HG03521 (cell line): ENCODE measurements around the gene CCDC77.

Experiments used
- ATAC-seq: cut with Tn5 transposase; IDR thresholded peaks from one replicate; pipeline ENCODE4 v1.9.1; 2021; ENCODE audit warnings: mild to moderate bottlenecking, moderate library complexity; ENCODE audit not compliant: unreplicated experiment

CCDC77 gene

DNA sequence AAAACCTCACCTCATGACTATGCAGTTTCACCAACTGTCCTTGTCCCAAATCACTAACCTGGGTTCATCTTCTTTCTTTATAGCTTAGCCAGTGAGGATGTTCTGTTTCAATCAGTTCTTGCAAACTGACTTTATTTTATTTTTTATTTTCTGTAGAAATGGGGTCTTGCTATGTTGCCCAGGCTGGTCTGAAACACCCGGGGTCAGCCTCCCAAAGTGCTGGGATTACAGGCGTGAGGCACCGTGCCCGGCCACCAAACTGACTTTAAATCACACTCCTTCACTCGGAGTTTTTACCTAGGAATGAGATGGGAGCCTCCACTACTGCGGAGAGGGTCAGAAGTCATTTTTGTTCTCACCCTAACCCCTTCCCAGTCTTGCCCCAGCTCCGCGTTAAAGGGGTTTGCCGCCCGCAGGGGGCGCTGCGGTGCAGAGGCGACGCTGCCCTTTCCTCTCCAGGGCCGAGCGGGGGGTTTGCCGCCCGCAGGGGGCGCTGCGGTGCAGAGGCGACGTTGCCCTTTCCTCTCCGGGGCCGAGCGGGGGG is 51.3 kb downstream of the CCDC77 start:
- ATAC-seq: no peak

DNA sequence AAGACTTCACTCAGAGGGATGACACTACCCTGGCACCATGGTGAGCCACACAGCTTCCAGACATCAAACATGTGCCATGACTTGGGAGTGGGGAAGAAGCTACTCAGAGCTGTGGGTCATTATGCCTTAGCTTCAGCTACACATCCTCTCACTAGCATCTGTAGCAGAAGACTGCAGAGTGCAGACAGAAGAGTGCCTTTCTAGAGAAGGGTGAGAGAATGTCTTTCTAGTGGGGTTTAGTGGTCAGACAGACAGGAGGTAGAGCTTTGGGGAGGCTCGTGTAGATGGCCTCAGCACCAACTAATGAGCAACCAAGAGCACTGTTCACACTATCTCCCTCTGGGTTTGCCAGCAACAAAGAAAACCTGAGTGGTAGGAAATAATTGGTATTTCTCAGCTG is 53.4 kb downstream of the CCDC77 start:
- ATAC-seq: no peak

DNA sequence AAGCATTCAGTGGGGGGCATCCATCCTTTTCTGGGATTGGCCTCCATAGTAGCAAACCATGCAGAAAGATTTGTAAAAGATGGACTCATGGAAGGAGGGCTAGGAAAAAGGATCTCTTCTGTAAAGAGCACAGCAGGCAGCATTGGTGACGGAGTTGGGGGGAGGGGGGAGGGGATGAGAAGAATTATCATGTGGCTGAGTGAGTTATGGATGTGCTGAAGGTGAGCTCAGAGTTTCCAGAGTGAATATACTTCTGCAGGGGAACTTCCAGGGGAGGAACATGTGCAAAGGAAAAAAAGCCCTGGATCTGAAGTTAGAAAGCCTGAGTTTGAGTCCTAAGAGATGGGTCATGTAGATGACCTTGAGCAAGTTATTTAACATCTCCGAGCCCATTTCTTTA is 54.4 kb downstream of the CCDC77 start:
- ATAC-seq: no peak

DNA sequence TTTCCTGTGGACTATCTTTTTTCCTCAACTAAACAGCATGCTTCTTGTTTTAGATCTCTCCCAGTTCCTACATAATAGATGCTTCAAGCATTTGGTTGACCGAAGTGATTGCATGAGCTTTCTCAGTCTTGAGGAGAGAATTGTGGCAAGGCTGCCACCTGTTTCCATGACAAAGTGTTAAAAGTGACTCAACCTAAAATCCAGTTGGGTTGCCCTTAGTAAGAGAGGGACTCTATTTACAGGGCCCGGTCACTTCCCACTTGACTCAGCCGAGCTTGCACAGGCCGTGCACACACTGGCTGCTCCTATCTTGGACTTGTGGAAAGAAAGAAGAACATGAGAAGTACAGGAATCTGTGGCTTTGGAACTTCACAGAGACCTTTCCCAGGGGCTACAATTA is 56.2 kb downstream of the CCDC77 start:
- ATAC-seq: no peak

DNA sequence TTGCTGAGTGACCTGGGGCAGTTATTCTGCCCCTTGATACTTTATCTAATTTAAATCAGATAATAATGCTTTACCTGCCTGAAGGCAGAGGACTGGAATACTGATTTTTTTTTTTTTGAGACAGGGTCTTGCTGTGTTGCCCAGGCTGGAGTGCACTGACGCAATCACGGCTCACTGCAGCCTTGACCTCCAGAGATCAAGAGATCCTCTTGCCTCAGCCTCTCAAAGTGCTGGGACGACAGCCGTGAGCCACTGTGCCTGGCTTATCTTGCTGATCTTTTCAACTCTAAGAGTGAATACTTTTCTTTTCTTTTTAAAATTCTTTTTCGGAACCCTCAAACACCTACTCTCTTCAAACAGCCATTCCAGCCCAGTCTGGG is 57.6 kb downstream of the CCDC77 start:
- no peak for ATAC-seq

DNA sequence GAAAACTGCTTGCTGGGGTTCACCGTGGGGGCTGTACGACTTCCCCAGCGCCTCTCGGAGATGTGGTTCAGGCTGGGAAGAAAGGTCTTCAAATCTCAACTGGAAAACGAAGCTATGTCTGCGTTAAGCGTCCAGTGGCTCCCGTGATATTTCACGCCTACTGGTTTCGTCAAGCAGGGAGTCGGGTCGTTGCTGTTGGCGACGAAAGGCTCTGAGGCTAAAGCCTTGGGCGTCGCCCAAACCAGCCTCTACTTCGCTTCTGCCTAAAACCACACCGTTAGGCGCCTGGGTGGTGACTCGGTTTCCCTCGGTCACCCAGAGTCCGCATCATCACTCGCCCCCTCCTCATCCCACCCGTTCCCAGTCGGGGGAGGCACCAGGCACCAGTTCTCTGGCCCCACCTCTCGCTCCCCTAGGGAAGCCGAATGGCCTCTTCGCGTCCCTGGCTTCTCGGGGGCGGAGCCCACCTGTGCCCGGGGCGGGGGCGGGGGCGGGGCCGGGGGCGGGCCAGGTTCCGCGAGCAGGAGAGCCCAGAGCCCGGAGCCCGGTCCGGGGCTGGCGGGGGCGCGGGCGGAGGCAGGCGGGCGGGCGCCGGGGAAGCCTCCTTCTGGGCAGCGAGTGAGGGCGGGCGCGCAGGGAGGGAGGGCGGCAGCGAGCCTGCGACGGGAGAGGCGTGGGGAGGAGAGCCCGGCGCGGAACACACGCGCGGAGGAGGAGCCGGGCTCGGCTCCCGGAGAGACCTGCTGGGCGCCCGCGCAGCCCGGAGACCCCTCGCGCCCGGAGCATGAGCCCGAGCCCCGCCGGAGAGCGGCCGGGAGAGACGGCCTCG is 58.2 kb downstream of the CCDC77 start, which contains the start of gene B4GALNT3:
B4GALNT3 (plus strand) TSS at position 510 of the 829 bp plus-strand sequence. CDS start 438 bp downstream, outside the sequence.
- no peak for ATAC-seq

DNA sequence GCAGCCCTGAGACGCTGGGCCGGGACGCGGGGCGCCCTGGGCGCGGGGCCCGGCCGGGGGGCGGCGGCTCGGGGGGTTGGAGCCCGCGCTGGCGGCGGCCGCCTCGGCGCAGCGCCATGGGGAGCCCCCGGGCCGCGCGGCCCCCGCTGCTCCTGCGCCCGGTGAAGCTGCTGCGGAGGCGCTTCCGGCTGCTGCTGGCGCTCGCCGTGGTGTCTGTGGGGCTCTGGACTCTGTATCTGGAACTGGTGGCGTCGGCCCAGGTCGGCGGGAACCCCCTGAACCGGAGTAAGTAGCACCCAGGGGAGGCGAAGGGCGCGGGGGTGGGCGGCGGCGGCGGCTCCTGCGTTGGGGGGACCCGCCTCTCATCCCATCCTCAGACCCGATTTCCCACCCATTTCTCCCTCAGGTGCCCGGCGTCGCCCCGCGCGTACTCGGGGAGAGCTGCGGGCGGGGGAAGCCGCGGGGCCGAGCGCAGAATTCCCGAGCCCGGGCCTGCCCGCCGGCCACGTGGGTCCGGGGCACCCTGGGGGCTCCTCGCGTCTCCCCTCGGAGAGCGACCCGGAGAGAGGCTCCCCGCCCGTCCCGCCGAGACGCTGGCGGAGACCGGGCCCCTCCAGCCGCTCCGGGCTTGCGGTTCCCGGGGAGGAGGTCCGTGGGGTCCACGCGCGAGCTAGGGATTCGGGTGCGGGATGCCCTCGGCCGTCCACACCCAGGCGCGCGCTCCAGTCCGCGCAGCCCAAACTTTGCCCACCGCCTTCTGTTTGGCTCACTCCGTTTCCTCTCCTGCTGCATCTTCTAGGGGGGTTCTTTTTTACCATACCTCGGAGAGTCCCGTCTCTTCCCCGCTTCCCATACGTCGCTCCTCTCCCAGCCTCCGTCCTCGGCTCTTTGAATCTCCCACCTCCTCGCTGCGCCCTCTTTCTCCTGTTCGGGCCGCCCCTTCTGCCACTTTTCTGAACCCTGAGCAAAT is 59.1 kb downstream of the CCDC77 start:
- ATAC-seq: no peak

DNA sequence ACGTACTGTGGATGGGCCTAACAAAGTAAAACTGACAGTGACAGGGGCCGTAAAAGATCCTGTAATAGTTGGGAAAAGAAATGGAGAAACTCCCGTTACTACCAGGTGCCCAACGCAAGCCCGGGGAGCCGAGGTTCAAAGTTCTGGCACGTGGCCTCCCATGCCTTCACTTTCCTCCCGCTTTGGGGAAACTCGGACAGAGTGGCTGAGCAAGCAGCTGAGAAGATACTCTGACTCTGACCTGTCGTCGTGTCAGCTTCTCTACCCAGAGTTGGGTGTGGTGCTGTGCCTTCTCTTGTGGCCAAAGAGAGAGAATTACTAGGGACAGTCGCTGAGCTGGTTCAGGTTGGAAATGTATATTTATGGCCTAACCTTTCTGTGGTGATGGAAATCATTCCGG is 60.0 kb downstream of the CCDC77 start:
- ATAC-seq: no peak

DNA sequence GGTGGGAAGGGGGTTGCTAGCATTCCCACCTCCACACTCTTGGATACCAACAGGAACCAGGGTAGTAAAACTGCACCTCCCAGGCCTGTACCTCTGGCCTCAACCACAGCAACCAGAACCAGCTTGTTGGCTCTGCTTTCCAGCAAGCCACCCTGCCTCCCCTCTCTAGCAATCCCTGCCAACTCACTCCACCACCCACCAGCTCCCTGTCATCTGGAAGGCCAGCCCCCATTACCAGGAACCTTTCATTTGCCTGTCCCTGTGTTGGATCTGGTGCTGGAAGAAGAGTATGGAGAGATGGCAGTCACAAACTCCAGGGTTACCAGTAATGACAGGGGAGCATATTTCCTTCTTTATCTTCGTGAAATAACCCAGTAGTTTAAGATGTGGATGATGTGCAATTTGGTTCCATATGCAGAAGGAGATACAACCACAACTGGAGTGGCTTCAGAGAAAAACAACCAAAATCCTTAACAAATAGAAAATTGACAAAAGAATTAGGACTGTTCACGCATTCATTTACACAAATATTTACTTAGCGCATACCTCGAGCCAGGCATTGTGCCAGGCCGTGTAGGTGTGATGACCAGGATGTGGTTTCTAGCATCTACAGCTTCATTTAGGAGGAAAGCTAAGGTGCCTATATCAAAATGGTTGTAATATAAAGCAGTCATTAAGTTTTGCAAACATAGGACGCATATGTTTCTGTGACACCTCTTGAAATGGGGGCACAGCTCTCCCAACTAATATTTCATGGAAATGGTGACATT is 61.7 kb downstream of the CCDC77 start:
- no peak for ATAC-seq

DNA sequence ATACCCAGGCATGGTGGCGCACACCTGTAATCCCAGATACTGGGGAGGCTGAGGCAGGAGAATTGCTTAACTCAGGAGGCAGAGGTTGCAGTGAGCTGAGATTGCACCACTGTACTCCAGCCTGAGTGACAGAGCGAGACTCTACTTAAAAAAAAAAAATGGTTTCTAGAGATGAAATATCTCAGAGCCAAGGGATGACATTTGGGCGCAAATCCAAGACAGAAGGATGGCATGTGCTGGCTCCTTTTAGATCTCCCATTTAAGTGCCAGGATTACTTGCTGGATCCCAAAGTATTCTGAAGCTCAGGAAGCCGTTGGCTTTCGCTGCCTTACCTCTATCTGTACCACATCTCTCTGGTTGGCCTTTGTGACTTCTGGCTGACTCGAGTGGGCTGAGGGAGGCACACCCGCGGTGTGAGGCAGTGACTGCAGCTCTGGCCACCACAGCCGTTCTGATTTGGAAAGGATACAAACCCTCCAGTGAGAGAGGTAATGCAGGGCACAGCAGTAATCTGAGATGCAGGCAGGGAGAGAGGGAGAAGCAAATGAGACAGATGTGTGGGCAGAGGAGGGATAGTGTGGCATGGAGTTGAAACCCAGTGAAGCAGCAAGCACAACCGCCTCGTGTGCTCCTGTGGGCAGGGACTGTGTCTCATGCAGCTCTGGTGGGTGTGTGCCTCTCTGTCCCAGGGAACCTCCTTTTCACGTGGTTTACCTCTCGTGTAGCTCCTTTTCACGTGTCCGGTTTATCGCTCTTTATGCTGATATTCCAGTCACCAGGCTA is 63.2 kb downstream of the CCDC77 start:
- no peak for ATAC-seq

DNA sequence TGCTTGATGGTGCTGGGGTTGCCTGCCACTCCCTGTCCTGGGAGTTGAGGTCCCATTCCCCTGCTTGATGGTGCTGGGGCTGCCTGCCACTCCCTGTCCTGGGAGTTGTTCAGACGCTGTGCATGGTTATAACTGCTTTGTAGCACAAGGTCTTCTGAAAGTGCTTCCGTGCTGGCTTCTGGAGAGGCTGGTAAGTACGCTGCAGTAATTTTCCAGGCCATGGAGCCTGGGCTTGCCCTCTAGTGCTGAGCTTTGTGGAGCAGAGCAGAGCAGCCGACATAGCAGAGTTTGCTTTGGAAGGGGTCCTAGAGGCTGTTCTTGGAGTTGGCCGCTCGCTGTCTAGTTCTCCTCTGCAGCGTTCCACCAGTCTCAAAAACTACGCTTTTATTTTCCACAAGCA is 64.6 kb downstream of the CCDC77 start:
- no peak for ATAC-seq

DNA sequence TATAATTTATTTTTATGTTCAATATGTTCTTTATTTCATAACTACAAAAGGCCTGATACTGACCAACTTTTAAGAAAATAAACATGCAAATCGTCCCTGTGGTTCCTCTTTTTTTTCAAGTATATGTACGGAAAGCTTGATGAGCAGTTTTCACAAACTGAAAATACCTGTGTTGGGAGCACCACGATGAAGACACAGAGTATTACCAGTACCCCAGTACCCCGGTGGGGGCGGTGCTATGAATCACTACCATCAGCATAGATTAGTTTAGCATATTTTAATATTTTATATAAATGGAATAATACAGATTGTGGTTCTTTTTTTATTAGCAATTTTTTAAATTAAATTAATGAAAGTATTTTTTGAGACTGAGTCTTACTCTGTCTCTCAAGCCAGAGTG is 65.3 kb downstream of the CCDC77 start:
- ATAC-seq: no peak

DNA sequence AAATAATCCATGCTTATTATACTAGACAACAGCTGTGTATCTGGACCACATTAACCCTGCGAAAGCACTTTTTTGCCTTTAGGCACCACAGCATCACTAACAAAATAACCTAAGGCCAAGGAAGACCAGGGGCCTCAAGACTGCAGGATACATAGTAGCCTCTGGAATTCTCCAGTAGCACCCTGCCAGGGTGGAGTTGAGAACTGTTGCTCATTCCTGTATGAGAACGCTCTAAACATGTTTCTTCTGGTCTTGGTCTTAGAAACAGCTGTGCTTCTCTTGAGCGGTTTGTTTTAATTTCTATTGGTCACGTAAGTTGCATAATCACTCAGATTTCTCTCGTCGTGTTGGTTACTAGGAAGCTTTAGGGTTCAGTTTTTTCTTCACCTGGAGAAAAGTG is 66.1 kb downstream of the CCDC77 start:
- ATAC-seq: no peak

DNA sequence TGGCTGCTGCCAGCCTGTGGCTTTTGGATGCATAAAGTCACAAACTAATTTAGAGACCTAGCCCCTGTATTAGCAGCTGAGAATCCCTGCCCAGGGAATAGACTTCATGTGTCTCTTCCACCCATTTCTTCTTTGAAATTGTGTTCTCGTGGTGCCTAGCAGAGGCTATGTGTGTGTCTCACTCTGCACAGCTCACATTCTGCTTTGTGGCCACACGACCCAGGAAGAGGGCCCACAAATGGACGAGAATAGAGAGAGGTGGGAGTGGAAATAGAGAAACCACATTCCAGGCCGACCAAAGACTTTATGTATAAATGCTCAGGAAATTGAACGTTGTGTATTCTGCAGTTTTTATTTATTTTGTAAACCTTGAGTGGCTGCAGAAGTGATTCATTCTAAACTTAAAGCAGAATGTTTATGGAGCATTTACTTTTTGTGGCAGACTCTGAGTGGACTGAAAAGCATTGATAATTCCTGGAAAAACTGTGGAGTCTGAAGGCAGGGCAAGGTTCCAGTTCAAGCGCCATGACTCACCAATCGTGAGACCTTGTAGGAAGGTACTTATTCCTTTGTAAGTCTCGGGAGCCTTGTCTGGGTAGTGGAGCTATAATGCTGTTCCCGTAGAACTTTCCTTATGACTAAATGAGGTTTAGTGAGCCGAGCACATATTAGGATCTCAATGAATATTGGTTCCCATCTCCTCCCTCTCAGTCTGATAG is 67.4 kb downstream of the CCDC77 start:
- ATAC-seq: no peak

DNA sequence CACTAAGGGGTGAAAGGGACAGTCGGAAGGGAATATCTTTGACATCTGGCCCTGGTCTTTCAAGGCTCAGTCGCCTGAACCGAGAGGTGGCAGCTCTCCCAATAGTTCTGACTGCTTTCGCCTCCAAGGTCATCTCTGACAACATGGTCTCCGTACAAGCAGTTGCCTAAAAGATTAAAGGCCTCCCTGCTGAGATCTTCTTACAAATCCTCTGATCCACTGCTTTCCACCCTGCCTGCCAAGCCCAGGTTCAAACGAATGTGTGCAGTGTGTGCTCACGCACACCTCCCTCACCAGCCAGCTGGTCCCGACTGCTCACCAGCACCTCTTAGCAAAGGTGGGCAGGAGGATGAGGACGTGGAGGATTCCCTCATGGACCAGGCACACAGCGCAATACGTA is 68.7 kb downstream of the CCDC77 start:
- ATAC-seq: no peak

DNA sequence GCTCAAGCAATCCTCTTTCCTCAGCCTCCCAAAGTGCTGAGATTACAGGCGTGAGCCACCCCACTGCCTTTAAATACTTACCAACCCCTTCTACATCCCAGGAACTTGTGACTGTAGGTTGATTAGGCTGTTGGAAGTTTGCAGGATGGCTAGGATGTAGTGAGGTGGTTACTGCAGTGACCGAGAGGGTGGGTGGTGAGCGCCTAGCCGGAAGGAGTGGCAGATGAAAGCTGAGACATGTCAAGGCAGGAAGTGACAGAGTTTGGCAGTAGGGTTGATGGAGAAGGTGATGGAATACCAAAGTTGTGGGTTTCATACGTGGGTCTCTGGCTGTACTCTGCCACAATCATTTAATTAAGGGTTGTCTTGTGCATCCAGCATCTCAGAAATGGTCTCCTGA is 71.8 kb downstream of the CCDC77 start:
- no peak for ATAC-seq

DNA sequence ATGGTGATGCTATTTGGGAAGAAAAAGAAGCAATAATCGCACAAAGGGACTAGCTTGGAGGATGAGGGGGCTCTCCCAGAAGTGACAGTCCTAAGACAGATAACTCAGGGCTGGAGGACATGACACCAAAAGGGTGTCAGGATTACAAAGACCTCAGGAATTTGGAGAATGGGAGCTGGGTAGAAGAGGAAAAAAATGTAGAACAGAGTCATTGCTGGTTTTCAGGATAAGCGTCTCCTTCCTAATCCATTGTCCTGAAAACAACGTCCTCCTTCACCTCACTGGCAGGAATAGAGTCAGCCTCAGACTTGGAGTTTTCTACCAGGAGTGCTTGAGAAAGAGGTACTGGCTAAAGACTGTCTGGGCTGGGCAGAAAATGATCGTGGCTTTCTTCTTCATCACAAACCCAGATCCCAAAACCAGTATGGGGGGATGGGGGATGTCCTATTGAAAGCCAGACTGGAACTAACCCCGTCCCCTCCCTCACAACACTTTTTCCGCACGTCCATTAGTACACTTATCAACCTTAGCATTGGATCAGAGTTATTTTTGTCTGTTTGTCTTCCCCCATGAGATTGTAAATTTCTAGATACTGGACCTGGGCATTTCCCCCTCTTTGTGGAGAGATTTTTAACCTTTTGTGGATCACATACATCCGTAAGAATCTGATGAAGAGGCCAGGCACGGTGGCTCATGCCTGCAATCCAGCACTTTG is 72.6 kb downstream of the CCDC77 start:
- no peak for ATAC-seq

DNA sequence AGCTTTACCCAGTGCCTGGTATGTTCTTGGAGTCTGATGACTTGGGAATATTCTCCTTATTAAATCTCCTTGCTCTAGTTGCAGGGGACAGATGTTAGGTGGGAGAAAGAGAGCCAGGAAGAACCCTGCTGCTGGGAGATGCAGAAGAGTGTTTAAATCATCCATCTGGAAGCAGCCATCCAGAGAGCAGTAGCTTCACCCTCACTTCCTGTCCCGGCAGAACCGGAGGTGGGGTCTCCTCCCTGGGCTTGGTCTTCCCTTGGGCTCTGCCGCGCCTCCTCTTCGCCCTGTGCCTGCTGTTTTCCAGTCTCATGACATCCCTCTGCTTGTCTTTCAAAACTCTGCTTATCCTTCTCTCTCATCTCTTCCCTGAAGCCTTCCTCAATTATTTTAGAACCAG is 73.8 kb downstream of the CCDC77 start:
- ATAC-seq: no peak

DNA sequence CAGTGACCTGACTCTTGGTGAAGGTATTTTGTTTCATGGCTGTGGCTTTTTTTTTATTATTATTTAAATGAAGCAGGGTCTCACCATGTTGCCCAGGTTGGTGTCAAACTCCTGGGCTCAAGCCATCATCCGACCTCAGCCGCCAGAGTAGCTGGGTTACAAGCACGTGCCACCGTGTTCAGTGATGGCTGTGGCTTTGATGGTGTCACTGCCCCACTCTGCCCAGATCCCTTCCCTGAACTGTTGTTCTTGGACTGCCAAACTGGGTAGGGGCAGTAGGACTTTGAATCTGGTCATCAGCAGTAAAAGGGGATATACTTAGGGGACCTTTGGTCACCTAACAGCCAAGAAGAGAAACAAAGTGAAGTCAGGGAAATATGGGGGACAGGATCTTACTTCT is 77.7 kb downstream of the CCDC77 start:
- no peak for ATAC-seq
